ENCODE measurements around the gene C1orf167. TPM values are rescaled to one million over a fixed set of nuclear protein-coding genes. Genes with fewer than 3 reads are reported as not detected.

Gene C1orf167
- total RNA-seq, 1 experiment from 2014 or later = not detected

DNA sequence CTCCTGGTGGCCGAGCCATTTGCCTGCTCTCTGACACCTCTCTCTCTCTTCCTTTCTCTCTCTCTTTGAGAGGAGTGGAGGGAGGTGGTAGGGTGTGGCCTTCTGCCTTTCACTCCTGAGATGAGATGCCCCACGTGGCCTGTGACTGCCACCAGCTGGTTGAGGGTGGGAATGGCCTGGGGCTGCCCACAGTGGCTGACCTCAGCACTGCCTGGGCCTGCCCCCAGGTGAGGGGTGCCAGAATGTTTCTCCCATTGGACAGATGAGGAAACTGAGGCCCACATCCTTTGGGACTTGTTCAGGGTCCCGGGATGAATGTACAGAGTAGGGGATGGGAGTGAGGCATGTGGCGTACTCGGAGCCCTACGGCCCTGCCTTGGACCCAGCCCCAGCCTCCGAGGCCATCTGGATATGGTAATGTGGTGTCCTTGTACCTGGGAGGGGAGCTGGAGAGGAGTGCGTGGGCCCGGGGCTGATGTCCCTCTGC is 12.7 kb upstream of the C1orf167 start:
- no peaks in the 10 kb centered on the region for H3K79me2 ChIP-seq (ENCODE audit: low read length)
- H3K4me3 ChIP-seq (ENCODE audit: low read length) = no peak overlapping the region
- no peak overlapping the region for H3K4me2 ChIP-seq (ENCODE audit: low read depth, low read length, poor library complexity, severe bottlenecking)
- H4K20me1 ChIP-seq (ENCODE audit: insufficient read depth, low read depth, low read length) = no peaks in the 10 kb centered on the region
- H3K9me2 ChIP-seq (replicated peaks; ENCODE audit: insufficient read depth, low read length) = no peaks in the 10 kb centered on the region
- no peaks in the 10 kb centered on the region for H3K9me3 ChIP-seq (ENCODE audit: low read length)
- H3K36me3 ChIP-seq (ENCODE audit: insufficient read depth, low read length) = no peaks in the 10 kb centered on the region
- H2AFZ ChIP-seq (ENCODE audit: low read length) = no peak overlapping the region
- H3K27ac ChIP-seq (ENCODE audit: low read length) = no peak overlapping the region
- DNase-seq = peak; percentile 52
- H3K9ac ChIP-seq (ENCODE audit: low read length) = no peak overlapping the region
- no peaks in the 10 kb centered on the region for H3K27me3 ChIP-seq (ENCODE audit: low read length)
- no peaks in the 10 kb centered on the region for H3K4me1 ChIP-seq (ENCODE audit: low read length)

DNA sequence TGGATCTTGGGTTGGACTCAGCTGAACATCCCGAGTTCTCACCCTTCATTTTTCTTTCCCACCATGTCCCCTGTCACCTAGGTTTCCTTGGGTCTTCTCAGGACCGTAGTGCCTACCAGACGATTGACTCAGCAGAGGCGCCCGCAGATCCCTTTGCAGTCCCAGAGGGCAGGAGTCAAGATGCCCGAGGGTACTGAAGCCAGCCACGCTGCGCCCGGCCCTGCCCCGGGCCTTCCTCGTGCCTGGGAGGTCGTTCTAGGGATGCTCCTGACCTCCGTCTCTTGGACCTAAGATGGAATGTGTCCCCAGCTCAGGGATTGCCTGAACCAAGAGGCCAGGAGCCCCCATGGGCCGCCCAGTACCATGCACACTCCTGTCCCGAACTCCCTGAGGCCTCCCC is 12.0 kb upstream of the C1orf167 start:
- H3K27ac ChIP-seq (ENCODE audit: low read length) = no peak overlapping the region
- no peak overlapping the region for H3K9ac ChIP-seq (ENCODE audit: low read length)
- H2AFZ ChIP-seq (ENCODE audit: low read length) = no peak overlapping the region
- H3K9me3 ChIP-seq (ENCODE audit: low read length) = no peaks in the 10 kb centered on the region
- no peak for DNase-seq
- no peaks in the 10 kb centered on the region for H3K27me3 ChIP-seq (ENCODE audit: low read length)
- H3K4me1 ChIP-seq (ENCODE audit: low read length) = no peaks in the 10 kb centered on the region
- no peaks in the 10 kb centered on the region for H3K36me3 ChIP-seq (ENCODE audit: insufficient read depth, low read length)
- H3K79me2 ChIP-seq (ENCODE audit: low read length) = no peaks in the 10 kb centered on the region
- H3K4me2 ChIP-seq (ENCODE audit: low read depth, low read length, poor library complexity, severe bottlenecking) = no peak overlapping the region
- no peaks in the 10 kb centered on the region for H4K20me1 ChIP-seq (ENCODE audit: insufficient read depth, low read depth, low read length)
- H3K4me3 ChIP-seq (ENCODE audit: low read length) = no peak overlapping the region
- no peaks in the 10 kb centered on the region for H3K9me2 ChIP-seq (replicated peaks; ENCODE audit: insufficient read depth, low read length)

DNA sequence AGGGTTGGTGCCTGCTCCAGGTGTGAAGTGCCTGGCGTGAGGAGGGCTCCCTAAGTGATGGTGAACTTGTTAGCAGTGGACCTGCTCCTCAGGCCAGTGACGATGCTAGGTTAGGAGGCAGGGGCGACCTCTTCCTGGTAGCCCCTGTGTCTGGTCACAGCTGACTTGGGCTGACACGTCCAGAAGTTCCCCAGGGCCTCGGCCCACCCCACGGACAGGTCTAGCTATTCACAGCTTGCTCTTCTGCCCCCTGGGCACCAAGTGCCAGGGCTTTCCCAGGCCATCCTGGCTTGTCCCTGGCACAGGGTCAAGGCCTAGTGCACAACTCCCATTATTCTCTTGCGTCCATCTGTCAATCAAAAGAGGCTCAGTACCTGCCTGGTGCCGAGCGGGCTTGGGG is 10.9 kb upstream of the C1orf167 start:
- H3K79me2 ChIP-seq (ENCODE audit: low read length) = no peaks in the 10 kb centered on the region
- H3K4me2 ChIP-seq (ENCODE audit: low read depth, low read length, poor library complexity, severe bottlenecking) = no peak overlapping the region
- H3K36me3 ChIP-seq (ENCODE audit: insufficient read depth, low read length) = no peaks in the 10 kb centered on the region
- H3K9me3 ChIP-seq (ENCODE audit: low read length) = no peaks in the 10 kb centered on the region
- H3K9ac ChIP-seq (ENCODE audit: low read length) = no peak overlapping the region
- no peak for DNase-seq
- H3K27me3 ChIP-seq (ENCODE audit: low read length) = no peaks in the 10 kb centered on the region
- no peak overlapping the region for H3K27ac ChIP-seq (ENCODE audit: low read length)
- H3K4me3 ChIP-seq (ENCODE audit: low read length) = no peak overlapping the region
- no peaks in the 10 kb centered on the region for H3K9me2 ChIP-seq (replicated peaks; ENCODE audit: insufficient read depth, low read length)
- H2AFZ ChIP-seq (ENCODE audit: low read length) = no peak overlapping the region
- H3K4me1 ChIP-seq (ENCODE audit: low read length) = no peaks in the 10 kb centered on the region
- no peaks in the 10 kb centered on the region for H4K20me1 ChIP-seq (ENCODE audit: insufficient read depth, low read depth, low read length)

DNA sequence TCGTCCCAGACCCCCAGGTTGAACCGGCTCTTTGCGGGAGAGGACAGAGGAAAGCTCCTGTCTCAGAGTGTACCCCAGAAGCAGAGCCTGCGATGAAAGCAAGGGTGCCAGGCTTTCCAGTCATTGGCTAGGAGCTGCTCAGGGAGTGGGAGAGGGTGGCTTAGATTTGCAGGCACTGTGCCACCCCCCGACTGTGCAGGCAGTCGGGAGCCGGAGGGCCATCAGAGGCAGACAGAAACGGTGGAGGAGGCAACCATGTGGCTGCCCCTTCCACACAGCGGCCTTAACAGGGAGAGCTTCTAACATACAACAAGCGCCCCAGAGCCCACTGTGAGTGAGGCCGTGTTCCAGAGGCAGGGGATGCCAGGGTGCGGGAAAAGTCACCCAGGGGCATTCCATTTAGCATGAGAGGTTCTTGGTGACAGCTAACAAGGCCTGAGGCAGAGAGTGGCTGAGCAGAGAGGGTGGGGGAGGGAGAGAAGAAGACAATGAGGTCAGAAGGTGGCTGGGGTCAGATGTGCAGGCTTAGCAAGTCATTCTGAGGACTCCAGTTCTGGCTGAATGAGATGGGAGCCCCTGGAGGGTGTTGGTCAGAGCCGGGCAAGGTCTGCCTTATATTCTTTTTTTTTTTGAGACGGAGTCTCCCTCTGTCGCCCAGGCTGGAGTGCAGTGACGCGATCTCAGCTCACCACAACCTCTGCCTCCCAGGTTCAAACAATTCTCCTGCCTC is 9.5 kb upstream of the C1orf167 start:
- Histone ChIP-seq H4K20me1 (ENCODE audit: insufficient read depth, low read depth, low read length) (no peaks in the 10 kb centered on the region), H3K9ac (ENCODE audit: low read length) (no peak overlapping the region), H3K4me2 (ENCODE audit: low read depth, low read length, poor library complexity, severe bottlenecking) (no peak overlapping the region), H3K9me2 (replicated peaks; ENCODE audit: insufficient read depth, low read length) (no peaks in the 10 kb centered on the region), H3K4me3 (ENCODE audit: low read length) (no peak overlapping the region), H3K27ac (ENCODE audit: low read length) (no peak overlapping the region), H3K79me2 (ENCODE audit: low read length) (no peaks in the 10 kb centered on the region), H3K27me3 (ENCODE audit: low read length) (no peaks in the 10 kb centered on the region), H3K4me1 (ENCODE audit: low read length) (no peaks in the 10 kb centered on the region), H2AFZ (ENCODE audit: low read length) (no peak overlapping the region), H3K9me3 (ENCODE audit: low read length) (no peaks in the 10 kb centered on the region), H3K36me3 (ENCODE audit: insufficient read depth, low read length) (no peaks in the 10 kb centered on the region)
- DNase-seq = no peak

DNA sequence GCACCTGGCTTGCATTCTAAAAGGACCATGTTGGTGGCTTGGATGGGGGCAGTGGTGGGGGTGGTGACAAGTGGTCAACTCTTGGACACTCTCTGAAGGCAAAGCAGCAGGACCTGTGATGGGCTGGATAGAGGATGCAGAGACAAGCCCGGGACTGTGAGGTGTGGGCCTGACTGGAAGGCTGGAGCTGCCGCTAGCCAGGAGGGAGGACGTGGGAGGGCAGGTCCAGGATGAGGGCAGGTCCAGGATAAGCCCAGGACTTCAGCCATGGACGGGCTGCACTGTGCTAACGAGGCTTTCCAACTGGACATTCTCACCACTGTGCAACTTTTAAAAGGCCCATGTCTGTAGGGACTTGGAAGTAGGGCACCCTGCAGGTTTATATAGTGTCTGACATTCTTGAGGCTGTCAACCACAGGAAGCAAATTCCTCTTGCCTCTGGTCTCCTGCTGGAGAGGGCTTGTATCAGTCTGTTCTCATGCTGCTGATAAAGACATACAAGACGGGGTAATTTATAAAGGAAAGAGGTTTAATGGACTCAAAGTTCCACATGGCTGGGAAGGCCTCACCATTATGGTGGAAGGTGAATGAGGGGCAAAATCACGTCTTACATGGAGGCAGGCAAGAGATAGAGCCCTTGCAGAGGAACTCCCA is 8.3 kb upstream of the C1orf167 start:
- H4K20me1 ChIP-seq (ENCODE audit: insufficient read depth, low read depth, low read length) = no peaks in the 10 kb centered on the region
- no peak overlapping the region for H3K4me3 ChIP-seq (ENCODE audit: low read length)
- H3K9ac ChIP-seq (ENCODE audit: low read length) = no peak overlapping the region
- H3K9me2 ChIP-seq (replicated peaks; ENCODE audit: insufficient read depth, low read length) = no peaks in the 10 kb centered on the region
- no peaks in the 10 kb centered on the region for H3K36me3 ChIP-seq (ENCODE audit: insufficient read depth, low read length)
- H3K79me2 ChIP-seq (ENCODE audit: low read length) = no peaks in the 10 kb centered on the region
- no peak overlapping the region for H3K4me2 ChIP-seq (ENCODE audit: low read depth, low read length, poor library complexity, severe bottlenecking)
- no peaks in the 10 kb centered on the region for H3K4me1 ChIP-seq (ENCODE audit: low read length)
- H3K27ac ChIP-seq (ENCODE audit: low read length) = no peak overlapping the region
- no peaks in the 10 kb centered on the region for H3K9me3 ChIP-seq (ENCODE audit: low read length)
- no peak overlapping the region for H2AFZ ChIP-seq (ENCODE audit: low read length)
- no peaks in the 10 kb centered on the region for H3K27me3 ChIP-seq (ENCODE audit: low read length)
- DNase-seq = no peak

DNA sequence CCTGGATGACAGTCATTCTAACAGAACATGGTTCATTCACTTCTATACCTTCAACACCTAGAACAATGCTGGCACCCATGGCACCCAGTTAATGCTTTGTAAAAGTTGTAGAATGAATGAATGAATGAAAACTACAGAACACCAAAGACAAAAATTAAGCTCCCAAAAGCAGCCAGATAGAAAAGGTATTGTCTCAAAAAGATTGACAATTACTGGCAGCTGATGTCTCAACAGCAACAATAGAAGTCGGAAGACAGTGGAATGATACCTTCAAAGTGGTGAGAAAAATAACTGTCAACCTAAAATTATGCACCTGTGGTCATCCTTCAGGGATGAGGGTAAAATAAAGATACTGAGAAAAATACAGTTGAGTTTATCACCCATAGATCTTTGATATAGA is 4.9 kb upstream of the C1orf167 start:
- Histone ChIP-seq H3K9ac (ENCODE audit: low read length) (no peak overlapping the region), H3K27me3 (ENCODE audit: low read length) (no peaks in the 10 kb centered on the region), H3K4me2 (ENCODE audit: low read depth, low read length, poor library complexity, severe bottlenecking) (no peak overlapping the region), H3K4me3 (ENCODE audit: low read length) (no peak overlapping the region), H3K4me1 (ENCODE audit: low read length) (no peaks in the 10 kb centered on the region), H4K20me1 (ENCODE audit: insufficient read depth, low read depth, low read length) (no peaks in the 10 kb centered on the region), H3K27ac (ENCODE audit: low read length) (no peak overlapping the region), H3K9me3 (ENCODE audit: low read length) (no peaks in the 10 kb centered on the region), H2AFZ (ENCODE audit: low read length) (no peak overlapping the region), H3K79me2 (ENCODE audit: low read length) (no peaks in the 10 kb centered on the region), H3K36me3 (ENCODE audit: insufficient read depth, low read length) (no peaks in the 10 kb centered on the region), H3K9me2 (replicated peaks; ENCODE audit: insufficient read depth, low read length) (no peaks in the 10 kb centered on the region)
- no peak for DNase-seq

DNA sequence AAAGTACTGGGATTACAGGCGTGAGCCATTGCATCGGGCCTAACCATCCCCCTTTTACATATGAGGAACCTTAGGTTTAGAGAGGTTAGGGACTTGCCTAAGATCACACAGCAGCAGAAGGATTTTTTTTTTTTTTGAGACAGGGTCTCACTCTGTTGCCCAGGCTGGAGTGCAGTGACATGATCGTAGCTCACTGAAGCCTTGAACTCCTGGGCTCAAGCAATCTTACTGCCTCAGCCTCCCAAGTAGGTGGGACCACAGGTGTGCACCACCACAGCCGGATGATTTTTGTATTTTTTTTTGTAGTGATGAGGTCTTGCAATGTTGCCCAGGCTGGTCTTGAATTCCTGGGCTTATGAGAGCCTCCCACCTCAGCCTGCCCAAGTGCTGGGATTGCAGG is 2.2 kb upstream of the C1orf167 start:
- Histone ChIP-seq H4K20me1 (ENCODE audit: insufficient read depth, low read depth, low read length) (no peaks in the 10 kb centered on the region), H3K4me1 (ENCODE audit: low read length) (no peaks in the 10 kb centered on the region), H3K4me2 (ENCODE audit: low read depth, low read length, poor library complexity, severe bottlenecking) (no peak overlapping the region), H3K27ac (ENCODE audit: low read length) (no peak overlapping the region), H3K4me3 (ENCODE audit: low read length) (no peak overlapping the region), H2AFZ (ENCODE audit: low read length) (no peak overlapping the region), H3K9me3 (ENCODE audit: low read length) (no peaks in the 10 kb centered on the region), H3K9ac (ENCODE audit: low read length) (no peak overlapping the region), H3K36me3 (ENCODE audit: insufficient read depth, low read length) (no peaks in the 10 kb centered on the region), H3K79me2 (ENCODE audit: low read length) (no peaks in the 10 kb centered on the region), H3K9me2 (replicated peaks; ENCODE audit: insufficient read depth, low read length) (no peaks in the 10 kb centered on the region), H3K27me3 (ENCODE audit: low read length) (no peaks in the 10 kb centered on the region)
- DNase-seq = no peak

DNA sequence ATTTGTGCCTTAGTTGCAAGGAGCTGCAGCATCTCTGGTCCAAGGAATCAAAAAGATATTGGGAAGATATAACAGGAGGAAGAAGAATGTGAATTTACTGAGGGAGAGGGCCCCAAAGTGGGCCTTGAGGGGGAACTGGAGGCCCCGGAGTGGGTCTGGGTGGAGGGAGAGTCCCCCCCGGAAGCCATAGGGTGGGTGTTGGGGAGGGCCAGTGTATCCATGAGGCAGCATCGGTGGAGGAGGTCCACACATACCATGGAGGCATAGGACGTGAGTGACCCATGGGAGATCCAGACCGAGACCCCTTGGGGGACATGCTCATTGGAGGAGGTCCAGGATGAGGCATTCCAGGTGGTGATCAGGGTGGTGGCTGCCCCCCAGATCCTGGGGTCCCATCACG is 708 bp upstream of the C1orf167 start:
- Histone ChIP-seq H3K27ac (ENCODE audit: low read length) (no peak overlapping the region), H4K20me1 (ENCODE audit: insufficient read depth, low read depth, low read length) (no peaks in the 10 kb centered on the region), H3K79me2 (ENCODE audit: low read length) (no peaks in the 10 kb centered on the region), H3K4me1 (ENCODE audit: low read length) (no peaks in the 10 kb centered on the region), H3K9me2 (replicated peaks; ENCODE audit: insufficient read depth, low read length) (no peaks in the 10 kb centered on the region), H3K4me3 (ENCODE audit: low read length) (no peak overlapping the region), H3K9ac (ENCODE audit: low read length) (no peak overlapping the region), H3K36me3 (ENCODE audit: insufficient read depth, low read length) (no peaks in the 10 kb centered on the region), H3K4me2 (ENCODE audit: low read depth, low read length, poor library complexity, severe bottlenecking) (no peak overlapping the region), H2AFZ (ENCODE audit: low read length) (no peak overlapping the region), H3K9me3 (ENCODE audit: low read length) (no peaks in the 10 kb centered on the region), H3K27me3 (ENCODE audit: low read length) (no peaks in the 10 kb centered on the region)
- DNase-seq = no peak
